Cerebellar cortex (tissue), 1 donor: Measurements from ENCODE around the gene ANAPC5.
A peak's percentile ranks its signal among the peaks of the same experiment; 100 is the strongest.
"Not testable (repeated sequence)": the region's sequence is repeated elsewhere in the genome, so short reads cannot be mapped to it uniquely, and the experiment has no call there.

Experiments
- DNase-seq: peaks from one replicate; pipeline ENCODE4 v3.0.0-alpha.2; 2015; ENCODE audit warnings: low spot score

ANAPC5 gene

GRCh38 chr12:121310231-121310630, 42.0 kb downstream of the ANAPC5 start:
- DNase-seq, result not testable (repeated sequence)

DNA sequence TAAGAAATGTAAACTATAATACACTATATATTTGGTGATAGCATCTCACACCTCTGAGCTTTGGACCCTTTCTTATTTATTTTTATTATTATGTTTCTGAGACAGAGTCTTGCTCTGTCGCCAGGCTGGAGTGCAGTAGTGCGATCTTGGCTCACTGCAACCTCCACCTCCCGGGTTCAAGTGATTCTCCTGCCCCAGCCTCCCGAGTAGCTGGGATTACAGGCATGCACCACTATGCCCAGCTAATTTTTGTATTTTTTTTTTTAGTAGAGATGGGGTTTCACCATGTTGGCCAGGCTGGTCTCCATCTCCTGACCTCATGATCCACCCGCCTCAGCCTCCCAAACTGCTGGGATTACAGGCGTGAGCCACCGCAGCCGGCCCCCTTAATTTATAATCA, 44.8 kb downstream of the ANAPC5 start:
- not testable (repeated sequence) for DNase-seq

GRCh38 chr12:121304306-121304705, 47.9 kb downstream of the ANAPC5 start:
- DNase-seq, result no peak

DNA sequence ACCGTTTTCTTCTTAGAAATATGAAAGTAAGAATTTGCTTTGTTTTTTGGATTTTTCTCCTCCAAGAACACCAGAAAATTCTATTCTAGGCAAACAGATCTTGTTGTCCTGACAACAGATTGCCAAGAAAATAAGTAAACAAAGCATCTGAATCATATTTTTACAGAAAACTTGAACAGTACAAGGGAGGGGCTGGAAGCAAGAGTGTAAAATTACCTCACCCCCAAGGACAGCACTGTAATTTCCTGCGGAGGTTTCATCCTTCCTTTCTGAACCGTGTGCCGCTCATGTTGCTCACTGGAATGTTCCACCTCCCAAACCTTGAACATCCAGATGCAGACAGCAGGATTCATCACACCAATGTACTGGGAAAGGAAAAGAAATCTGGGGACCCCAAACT, 50.3 kb downstream of the ANAPC5 start:
- no peak for DNase-seq

- no peak for DNase-seq
Measured at GRCh38 chr12:121300083-121300819, 52.0 kb downstream of the ANAPC5 start.

- DNase-seq, result no peak
Measured at GRCh38 chr12:121299662-121300061, 52.5 kb downstream of the ANAPC5 start.

- not testable (repeated sequence) for DNase-seq
Measured at GRCh38 chr12:121298411-121298810, 53.8 kb downstream of the ANAPC5 start.

DNA sequence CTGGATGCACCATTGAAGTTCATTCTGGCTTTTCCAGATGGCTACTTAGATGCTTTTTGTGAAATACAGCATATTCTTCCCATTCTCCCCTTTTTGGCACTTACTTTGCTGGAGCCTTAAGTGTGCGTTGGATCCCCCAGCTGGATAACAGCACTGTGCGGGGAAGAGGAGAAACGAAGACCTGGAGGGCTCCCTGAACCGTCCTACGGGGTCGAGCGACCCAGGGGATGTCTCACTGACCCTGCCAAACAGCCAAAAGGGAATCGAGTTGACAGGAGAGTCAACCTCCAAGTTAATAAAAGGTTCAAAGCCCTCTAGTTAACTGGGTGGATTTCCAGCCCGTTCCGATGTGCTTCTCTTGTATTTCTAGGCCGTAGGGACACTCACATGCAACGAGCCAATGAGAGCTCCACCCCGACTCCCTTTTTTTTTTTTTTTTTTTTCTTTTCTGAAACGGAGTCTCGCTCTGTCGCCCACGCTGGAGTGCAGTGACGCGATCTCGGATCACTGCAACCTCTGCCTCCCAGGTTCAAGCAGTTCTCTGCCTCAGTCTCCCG, 54.7 kb downstream of the ANAPC5 start:
- DNase-seq, result peak; percentile 63

DNA sequence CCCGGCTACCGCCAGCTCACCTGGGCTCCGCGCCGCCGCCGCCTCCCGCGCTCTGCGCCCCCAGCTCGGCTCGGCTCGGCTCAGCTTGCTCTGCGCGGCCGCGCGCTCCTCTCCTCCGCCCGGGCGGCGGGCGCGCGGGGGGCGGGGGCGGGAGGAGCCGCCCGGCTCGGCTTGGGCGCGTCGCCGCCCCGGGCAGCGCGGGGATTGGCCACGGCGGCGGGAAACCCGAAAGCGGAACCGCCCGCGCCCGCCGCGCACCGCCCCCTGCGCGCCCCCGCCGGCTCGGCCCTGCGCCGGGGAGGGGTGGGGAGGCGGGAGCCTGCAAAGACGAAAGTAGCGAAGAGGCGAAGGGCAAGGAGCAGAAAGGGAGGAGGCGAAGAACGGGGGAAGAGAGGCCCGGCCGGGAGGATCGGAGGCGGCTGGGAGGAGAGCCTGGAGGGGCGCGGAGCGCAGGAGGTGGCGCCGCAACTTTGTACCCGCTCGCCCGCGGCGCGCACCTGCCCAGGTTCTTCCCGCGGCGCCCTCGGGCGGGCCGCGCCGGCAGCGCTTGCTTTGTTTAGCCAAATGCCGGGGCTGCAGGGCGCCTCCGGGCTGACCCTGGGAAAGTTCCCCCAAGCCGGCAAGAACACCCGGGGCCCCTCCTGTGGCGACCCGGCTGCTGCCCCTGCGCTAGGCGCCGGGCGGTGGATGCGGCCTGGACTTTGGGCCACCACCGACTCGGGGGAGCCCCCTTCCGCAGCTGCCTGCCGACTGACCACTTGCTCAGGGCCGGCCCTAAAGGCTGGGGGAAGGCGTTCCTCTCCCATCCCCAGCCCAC, 55.4 kb downstream of the ANAPC5 start, which contains the start of gene CAMKK2:
Gene CAMKK2, minus strand, starts transcription at position 92 of the 817 bp plus-strand sequence. CDS start 22,183 bp downstream, outside the sequence.
- DNase-seq, result peak; percentile 74

DNA sequence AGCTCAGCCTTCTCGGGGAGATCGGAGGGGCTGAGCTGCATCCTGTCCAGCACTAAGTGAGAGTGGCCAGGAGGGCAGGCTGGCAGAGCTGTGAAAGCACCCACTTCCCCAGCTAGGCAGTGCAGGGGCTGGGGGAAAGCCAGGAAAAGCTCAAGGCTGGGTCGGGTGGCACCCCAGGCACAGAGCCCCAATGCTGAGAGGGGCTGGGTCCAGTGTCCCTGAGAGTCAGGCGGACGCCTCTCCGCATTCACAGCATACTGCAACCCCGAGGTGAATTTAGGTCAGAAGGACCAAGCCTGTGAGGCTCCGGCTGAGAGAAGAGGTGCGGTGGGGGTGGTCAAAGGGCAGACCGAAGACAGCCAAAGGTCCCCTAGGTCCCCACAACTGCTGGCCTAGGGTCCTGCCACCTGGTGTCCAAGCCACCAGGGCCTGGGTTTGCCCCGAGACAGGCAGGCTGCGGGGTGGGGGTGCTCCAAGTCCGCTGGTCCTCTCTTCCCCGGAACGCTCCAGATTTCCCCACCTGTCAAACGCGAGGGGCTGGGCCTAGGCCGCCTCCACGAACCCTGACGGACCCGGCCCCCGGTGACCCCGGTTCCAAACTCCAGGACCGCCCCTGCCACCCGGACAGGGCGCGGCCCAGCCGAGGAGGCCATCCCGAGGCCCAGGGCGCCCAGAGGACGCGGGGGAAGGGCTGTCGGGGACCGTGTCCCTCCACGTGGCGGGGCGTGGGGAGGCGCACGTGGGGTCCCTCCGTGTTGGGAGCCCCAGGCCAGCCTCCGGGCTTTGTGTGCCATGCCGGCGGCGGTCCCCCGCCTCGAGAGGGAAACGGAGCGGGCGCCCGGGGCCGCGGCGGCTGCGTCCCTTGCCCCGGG, 56.2 kb downstream of the ANAPC5 start:
- no peak for DNase-seq

DNA sequence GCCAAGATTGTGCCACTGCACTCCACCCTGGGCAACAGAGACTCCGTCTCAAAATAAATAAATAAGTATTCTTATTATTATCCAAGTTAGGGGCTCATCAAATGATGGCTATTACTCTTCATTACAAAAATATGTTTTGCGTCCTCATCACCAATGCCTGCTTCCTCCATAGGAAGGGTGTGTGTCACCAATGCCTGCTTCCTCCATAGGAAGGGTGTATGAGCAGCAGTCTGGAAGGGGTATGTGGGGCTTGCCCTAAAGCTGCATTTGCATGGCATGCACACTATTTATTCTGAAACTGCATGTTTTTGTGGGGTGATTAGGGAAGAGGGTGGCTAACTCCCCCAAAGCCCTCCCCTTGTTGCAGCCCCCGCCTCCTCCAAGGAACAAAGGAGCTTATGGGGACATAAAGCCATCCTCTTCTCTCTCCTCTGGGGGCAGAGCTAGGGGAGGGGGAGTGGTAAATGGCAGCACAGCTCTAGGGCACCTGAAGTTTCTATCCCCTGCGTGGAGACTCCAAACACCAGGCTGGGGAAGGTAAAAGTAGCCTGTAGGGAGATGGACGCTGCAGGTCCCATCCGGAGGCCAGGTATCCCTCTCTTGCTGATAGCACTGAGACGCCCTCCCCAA, 57.0 kb downstream of the ANAPC5 start:
- no peak for DNase-seq

DNA sequence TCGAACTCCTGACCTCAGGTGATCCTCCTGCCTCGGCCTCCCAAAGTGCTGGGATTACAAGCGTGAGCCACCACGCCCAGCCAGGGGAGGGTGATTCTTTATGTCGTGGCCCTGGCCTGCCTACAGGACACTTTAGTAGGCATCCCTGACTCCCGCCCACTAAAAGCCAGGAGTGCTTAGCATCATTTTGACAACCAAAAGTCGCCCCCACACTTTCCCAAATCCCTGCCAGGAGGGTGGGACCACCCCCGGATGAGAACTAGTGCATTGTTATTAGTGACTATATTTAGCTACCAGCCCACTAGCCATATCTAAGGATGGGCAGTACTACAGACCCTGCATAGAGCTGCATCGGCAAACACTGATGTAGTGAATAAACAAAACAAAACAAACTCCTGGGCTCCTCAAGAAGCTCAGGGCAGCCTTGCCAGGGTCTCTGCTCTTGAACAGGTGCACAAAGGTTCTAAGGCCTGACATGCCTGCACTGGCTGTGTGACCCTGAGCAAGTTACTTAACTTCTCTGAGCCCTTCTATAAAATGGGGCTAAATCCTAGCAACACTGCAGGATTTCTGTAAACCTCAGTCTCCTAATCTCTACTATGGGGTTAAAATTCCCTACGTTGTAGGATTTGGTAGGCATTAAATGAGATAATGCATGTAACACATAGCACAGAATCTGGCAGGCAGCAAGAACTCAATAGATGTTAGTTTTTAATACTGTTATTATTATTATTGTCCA, 57.9 kb downstream of the ANAPC5 start:
- DNase-seq, result no peak

DNA sequence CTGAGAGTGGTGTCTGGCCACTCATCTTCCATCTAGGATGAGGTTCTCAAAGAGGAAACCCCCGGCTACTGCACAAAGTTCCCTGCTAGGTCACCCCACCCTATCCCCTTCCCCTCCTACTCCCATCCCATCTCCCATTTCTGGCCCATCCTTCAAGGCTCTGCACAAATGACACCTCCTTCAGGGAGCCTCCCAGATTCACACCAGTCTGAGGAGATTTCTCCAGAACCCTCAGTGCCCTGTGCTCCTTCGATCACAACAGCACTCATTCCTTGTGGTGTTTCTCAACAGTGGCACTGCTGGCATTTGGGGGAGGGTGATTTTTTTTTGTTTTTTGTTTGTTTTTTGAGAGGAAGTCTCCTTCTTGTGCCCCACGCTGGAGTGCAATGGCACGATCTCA, 58.6 kb downstream of the ANAPC5 start:
- no peak for DNase-seq

DNA sequence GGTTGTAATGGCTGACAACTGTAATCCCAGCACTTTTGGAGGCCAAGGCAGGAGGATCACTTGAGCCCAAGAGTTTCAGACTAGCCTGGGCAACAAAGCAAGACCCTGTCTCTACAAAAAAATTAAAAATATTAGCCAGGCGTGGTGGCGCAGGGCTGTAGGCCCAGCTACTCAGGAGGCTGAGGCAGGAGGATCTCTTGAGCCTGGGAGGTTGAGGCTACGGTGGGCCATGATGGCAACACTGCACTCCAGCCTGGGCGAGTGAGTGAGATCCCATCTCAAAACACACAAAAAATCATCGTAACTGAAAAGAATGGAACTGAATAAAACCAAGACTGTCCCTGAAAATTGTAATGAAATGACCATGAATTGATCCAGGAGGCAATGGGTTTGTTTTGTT, 61.8 kb downstream of the ANAPC5 start:
- no peak for DNase-seq

- DNase-seq, result peak; percentile 66
Measured at GRCh38 chr12:121289962-121290361, 62.2 kb downstream of the ANAPC5 start.

DNA sequence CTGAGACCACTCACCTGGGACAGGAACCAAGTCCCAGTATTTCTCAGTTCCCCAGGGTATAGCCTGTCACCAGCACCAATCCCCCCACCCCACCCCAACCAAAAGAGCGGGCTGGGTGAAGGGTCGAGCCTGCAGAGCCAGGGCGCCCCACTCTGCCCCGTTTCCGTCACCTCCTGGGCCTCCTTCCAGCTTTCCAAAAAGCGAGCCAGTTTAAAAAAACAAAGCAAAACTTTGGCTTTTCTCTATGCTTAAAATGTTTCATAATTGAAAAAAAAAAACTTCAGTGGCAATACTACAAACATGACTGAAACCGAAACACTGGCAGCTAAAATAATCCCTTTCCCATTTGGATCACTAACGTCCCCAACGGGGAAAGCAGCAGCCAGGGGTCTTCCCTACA, 63.2 kb downstream of the ANAPC5 start:
- no peak for DNase-seq

DNA sequence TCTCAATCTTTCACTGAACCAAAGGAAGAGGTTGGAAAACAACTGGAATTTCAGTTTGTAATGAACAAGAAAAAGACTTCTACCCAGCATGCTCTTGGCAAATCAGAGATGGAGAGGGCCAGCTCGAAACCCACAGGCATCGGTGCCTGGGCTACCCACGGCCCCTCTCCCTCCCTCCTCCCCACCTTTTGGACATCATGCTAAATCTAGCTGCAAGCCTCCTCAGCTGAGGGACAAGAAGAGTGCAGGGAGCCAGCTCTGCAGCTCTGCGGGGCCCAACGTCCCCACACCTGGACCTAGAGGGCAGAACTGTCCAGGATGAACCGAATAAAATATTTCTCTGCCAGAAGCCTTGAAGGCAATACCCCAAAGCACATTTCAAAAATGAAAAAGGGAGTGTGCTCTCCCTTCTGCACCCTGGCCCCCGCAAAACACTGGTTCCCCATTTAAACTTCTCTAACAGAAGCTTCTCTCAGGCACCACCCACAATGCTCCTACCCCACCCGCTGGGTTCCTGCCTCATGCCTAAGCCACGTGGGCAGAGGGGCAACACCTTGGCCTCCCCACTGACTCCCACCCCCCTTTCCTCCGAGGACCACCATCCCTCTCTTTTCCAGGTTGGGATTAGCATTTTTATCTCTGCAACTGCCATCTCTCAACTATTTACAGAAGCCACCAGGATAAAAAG, 63.9 kb downstream of the ANAPC5 start:
- no peak for DNase-seq

DNA sequence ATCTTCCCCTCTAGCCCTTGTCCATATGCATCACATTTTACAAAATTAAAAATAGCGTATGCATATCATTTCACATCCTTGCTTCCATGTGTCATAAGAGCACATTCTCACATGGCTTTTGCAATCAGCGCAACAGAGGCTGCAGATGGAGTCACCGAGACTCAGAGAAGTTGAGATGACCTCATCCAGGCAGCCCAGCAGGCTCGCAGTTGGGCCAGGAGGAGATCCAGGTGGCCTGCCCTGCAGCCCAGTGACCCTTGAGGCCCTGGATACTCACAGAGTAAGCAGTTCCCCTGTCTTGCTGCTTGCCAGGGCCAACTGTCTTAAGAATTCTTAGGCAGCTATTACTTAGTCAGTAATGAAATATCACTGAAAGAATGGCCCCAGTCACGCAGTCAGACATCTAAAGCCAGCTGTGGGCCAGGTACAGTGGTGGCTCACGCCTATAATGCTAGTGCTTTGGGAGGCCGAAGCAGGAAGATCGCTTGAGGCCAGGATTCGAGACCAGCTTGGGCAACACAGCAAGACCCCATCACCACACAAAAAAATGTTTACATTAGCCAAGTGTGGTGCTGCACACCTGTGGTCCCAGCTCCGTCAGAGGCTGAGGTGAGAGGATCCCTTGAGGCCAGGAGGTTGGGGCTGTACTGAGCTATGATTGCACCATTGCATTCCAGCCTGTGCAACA, 64.8 kb downstream of the ANAPC5 start:
- peak; percentile 88 for DNase-seq

GRCh38 chr12:121285856-121286255, 66.4 kb downstream of the ANAPC5 start:
- no peak for DNase-seq
